HepG2 (cell line): Measurements from ENCODE around the gene GJC2. TPM values are rescaled to one million over a fixed set of nuclear protein-coding genes. Genes with fewer than 3 reads are reported as not detected.
A peak's percentile ranks its signal among the peaks of the same experiment; 100 is the strongest.

Experiments
- BCL3 ChIP-seq: sonication (generic); formaldehyde crosslinking; IDR thresholded peaks from 2 replicates; pipeline ENCODE4 v1.5.1; 2020; ENCODE audit warnings: mild to moderate bottlenecking, missing genetic modification reagents, moderate library complexity
- EED ChIP-seq: sonication (generic); formaldehyde crosslinking; IDR thresholded peaks from 2 replicates; pipeline ENCODE4 v1.5.0; 2020; ENCODE audit warnings: mild to moderate bottlenecking, missing genetic modification reagents
- GLI4 ChIP-seq: sonication (generic); formaldehyde crosslinking; IDR thresholded peaks from 2 replicates; pipeline ENCODE4 v1.5.1; 2020; ENCODE audit warnings: missing genetic modification reagents, mild to moderate bottlenecking, moderate library complexity, borderline replicate concordance
- HES4 ChIP-seq: sonication (generic); formaldehyde crosslinking; IDR thresholded peaks from 2 replicates; pipeline ENCODE4 v1.9.0; 2021; ENCODE audit warnings: mild to moderate bottlenecking, missing genetic modification reagents, borderline replicate concordance
- HNRNPH1 ChIP-seq: fragments of 200-400 bp; formaldehyde crosslinking; optimal IDR thresholded peaks from 2 replicates; pipeline ENCODE3; 2017; ENCODE audit warnings: mild to moderate bottlenecking, low read depth, low read length
- HOXA3 ChIP-seq: sonication (generic); formaldehyde crosslinking; IDR thresholded peaks from 2 replicates; pipeline ENCODE4 v1.5.0; 2020; ENCODE audit warnings: missing genetic modification reagents
- KDM2A ChIP-seq: sonication (generic); formaldehyde crosslinking; IDR thresholded peaks from 2 replicates; pipeline ENCODE4 v1.4.0; 2020; ENCODE audit warnings: low read depth, missing genetic modification reagents, borderline replicate concordance
- MIER3 ChIP-seq: IDR thresholded peaks from 2 replicates; pipeline ENCODE4 v1.6.1; 2016; ENCODE audit warnings: missing compliant biosample characterization, borderline replicate concordance
- NR2F6 ChIP-seq, 2 experiments: IDR thresholded peaks; 2 replicates each; pipeline ENCODE4 v1.6.1; 2016; ENCODE audit warnings: antibody characterized with exemption in 1 of 2, mild to moderate bottlenecking in 1 of 2
- POLR2AphosphoS2 ChIP-seq: IDR thresholded peaks from 2 replicates; pipeline ENCODE4 v1.6.1; 2011; ENCODE audit warnings: low read depth, low read length, improper control_type of control experiment
- REL ChIP-seq: sonication (generic); formaldehyde crosslinking; conservative IDR thresholded peaks from 2 replicates; pipeline ENCODE4 v1.8.0; 2022; ENCODE audit warnings: mild to moderate bottlenecking, missing genetic modification reagents, moderate library complexity
- SAP130 ChIP-seq: IDR thresholded peaks from 2 replicates; pipeline ENCODE4 v1.6.1; 2016; ENCODE audit warnings: low read depth
- SP1 ChIP-seq, 2 experiments: fragments of 450-650 bp in 1 of 2; sonication (generic) in 1 of 2; formaldehyde crosslinking in 1 of 2; IDR thresholded peaks; 2 replicates each; pipeline versions ENCODE4 v1.4.0 to v1.6.1; 2016 to 2020; ENCODE audit warnings: missing genetic modification reagents in 1 of 2
- TBX2 ChIP-seq: sonication (generic); formaldehyde crosslinking; IDR thresholded peaks from 2 replicates; pipeline ENCODE4 v1.5.0; 2020; ENCODE audit warnings: missing genetic modification reagents, mild to moderate bottlenecking, borderline replicate concordance
- THAP8 ChIP-seq: sonication (generic); formaldehyde crosslinking; IDR thresholded peaks from 2 replicates; pipeline ENCODE4 v1.5.1; 2020; ENCODE audit warnings: missing genetic modification reagents, mild to moderate bottlenecking, borderline replicate concordance
- THAP9 ChIP-seq: sonication (generic); formaldehyde crosslinking; IDR thresholded peaks from 2 replicates; pipeline ENCODE4; 2020; ENCODE audit warnings: missing genetic modification reagents, mild to moderate bottlenecking, borderline replicate concordance
- THYN1 ChIP-seq: sonication (generic); formaldehyde crosslinking; IDR thresholded peaks from 2 replicates; pipeline ENCODE4 v1.8.1; 2023; ENCODE audit warnings: low read depth, mild to moderate bottlenecking, moderate library complexity, missing genetic modification reagents, borderline replicate concordance
- ZFP82 ChIP-seq: sonication (generic); formaldehyde crosslinking; IDR thresholded peaks from 2 replicates; pipeline ENCODE4 v1.5.1; 2020; ENCODE audit warnings: mild to moderate bottlenecking, missing genetic modification reagents, borderline replicate concordance
- ZNF18 ChIP-seq: sonication (generic); formaldehyde crosslinking; IDR thresholded peaks from 2 replicates; pipeline ENCODE4 v1.8.0; 2022; ENCODE audit warnings: mild to moderate bottlenecking, missing genetic modification reagents; ENCODE audit not compliant: insufficient replicate concordance
- ZNF546 ChIP-seq: sonication (generic); formaldehyde crosslinking; conservative IDR thresholded peaks from 2 replicates; pipeline ENCODE4 v1.8.1; 2023; ENCODE audit warnings: mild to moderate bottlenecking, missing genetic modification reagents
- ZNF614 ChIP-seq: IDR thresholded peaks from 2 replicates; pipeline ENCODE4 v1.6.1; 2018; ENCODE audit warnings: missing biosample characterization, missing genetic modification reagents, inconsistent platforms, borderline replicate concordance
- ZNF740 ChIP-seq: sonication (generic); formaldehyde crosslinking; IDR thresholded peaks from 2 replicates; pipeline ENCODE4 v1.4.0; 2020; ENCODE audit warnings: missing genetic modification reagents
- polyA plus RNA-seq, 8 experiments: library from polyadenylated mRNA; depleted of rRNA in 3 of 8; stranded (reverse) in 7 of 8; unstranded in 1 of 8; fragments of >200 nt; fragmentation: Illumina TruSeq in 4 of 8; extraction: Trizol in 4 of 8; gene quantifications; 2 replicates each; pipeline versions ENCODE4 v1.2.1 to v1.2.3, GENCODE V29; 2011 to 2016; ENCODE audit warnings: low read depth in 4 of 8, missing spikeins in 1 of 8, mixed read lengths in 1 of 8; ENCODE audit not compliant: insufficient read depth in 1 of 8
- total RNA-seq, 5 experiments: library from RNA; depleted of rRNA; stranded (reverse); fragments of >200 nt; fragmentation: Illumina TruSeq; extraction: Trizol; gene quantifications; 2 replicates each; pipeline ENCODE4 v1.2.3, GENCODE V29; 2016; ENCODE audit warnings: low read depth in 1 of 5

Gene GJC2
- total and polyA plus RNA-seq, 2 of the 13 experiments (the other 11 are each of a cell fraction or from before 2014, with no cell fraction given), result 1.6 to 3.8 TPM

GRCh38 chr1:228150461-228151179 is 890 bp downstream of the GJC2 start (continued):
- TF ChIP-seq KDM2A (CRISPR knock-in tag), result peak; percentile 34
- peak; percentile 74 for TF ChIP-seq TBX2
- TF ChIP-seq REL (CRISPR knock-in tag), result no peak
- no peak for TF ChIP-seq ZNF18 (CRISPR knock-in tag)
- TF ChIP-seq SAP130 (CRISPR knock-in tag), result peak; percentile 43
- TF ChIP-seq POLR2AphosphoS2, result no peak
- TF ChIP-seq HOXA3 (CRISPR knock-in tag), result peak; percentile 43; the same call in 1 of the 2 replicates
- TF ChIP-seq NR2F6 (IDR thresholded peaks at IDR 0.05), result 0 out of 2 replicates have a peak, but pooled peaks have one; percentile 26
- no peak for TF ChIP-seq NR2F6 (CRISPR knock-in tag; IDR thresholded peaks at IDR 0.05)
- TF ChIP-seq ZNF740 (CRISPR knock-in tag), result no peak
- TF ChIP-seq THAP9 (CRISPR knock-in tag), result no peak
- no peak for TF ChIP-seq ZFP82 (CRISPR knock-in tag)
- no peak for TF ChIP-seq ZNF546 (CRISPR knock-in tag)
- 0 out of 2 replicates have a peak, but pooled peaks have one; percentile 42 for TF ChIP-seq EED (CRISPR knock-in tag)
- TF ChIP-seq ZNF614 (CRISPR knock-in tag), result no peak
- TF ChIP-seq MIER3, result no peak
- TF ChIP-seq HES4 (CRISPR knock-in tag), result no peak
- no peak for TF ChIP-seq HNRNPH1
- TF ChIP-seq GLI4 (CRISPR knock-in tag), result no peak
- no peak for TF ChIP-seq BCL3
- no peak for TF ChIP-seq SP1 (IDR thresholded peaks at IDR 0.05)
- TF ChIP-seq SP1 (CRISPR knock-in tag; IDR thresholded peaks at IDR 0.05), result 0 out of 2 replicates have a peak, but pooled peaks have one; percentile 22
- no peak for TF ChIP-seq THAP8 (CRISPR knock-in tag)
- no peak for TF ChIP-seq THYN1
